ENCODE results near the gene NT5C.
A peak's percentile ranks its signal among the peaks of the same experiment; 100 is the strongest.
"Not testable (repeated sequence)": the region's sequence is repeated elsewhere in the genome, so short reads cannot be mapped to it uniquely, and the experiment has no call there.

Gene NT5C

DNA sequence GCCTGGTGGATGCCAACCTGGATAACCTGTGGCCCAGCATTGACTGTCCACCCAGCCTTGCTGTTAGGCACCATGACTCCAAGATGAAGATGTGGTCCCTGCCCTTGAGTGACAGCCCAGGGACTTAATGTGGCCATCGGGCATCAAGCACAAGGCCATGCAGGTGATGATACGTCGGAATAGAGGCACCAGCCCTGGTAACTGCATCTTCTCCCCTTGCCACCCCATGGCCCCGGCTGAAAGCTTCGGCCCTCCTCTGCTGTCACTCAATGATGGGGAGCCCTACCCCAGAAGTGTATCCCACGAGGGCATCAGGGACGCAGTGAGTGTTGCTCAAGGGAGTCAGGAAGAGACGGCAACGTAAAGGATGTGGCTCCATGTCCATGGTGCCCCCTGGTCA, 2.0 kb downstream of the NT5C start:
- no peak for DNase-seq
- Histone ChIP-seq H2AK5ac (ENCODE audit: low read length) (no peak overlapping the region), H3K4me1 (ENCODE audit: control insufficient read depth, low read depth, low read length) (peaks cover 1% of the 10 kb centered on the region), H3K4ac (ENCODE audit: low read depth, low read length) (no peak overlapping the region), H3K36me3 (ENCODE audit: control insufficient read depth, insufficient read depth, low read length) (peaks cover 4% of the 10 kb centered on the region), H3K9ac (ENCODE audit: low read length) (no peak overlapping the region), H3K4me2 (ENCODE audit: low read length) (no peak overlapping the region), H4K8ac (ENCODE audit: low read depth, low read length) (no peak overlapping the region), H3K27me3 (ENCODE audit: insufficient read depth, low read length, poor library complexity) (no peaks in the 10 kb centered on the region), H2BK15ac (replicated peaks; ENCODE audit: low read depth) (no peak overlapping the region), H3K18ac (ENCODE audit: low read length) (no peak overlapping the region), H2BK120ac (ENCODE audit: low read depth, low read length) (no peak overlapping the region), H4K5ac (ENCODE audit: low read length) (no peak overlapping the region), H3K23ac (ENCODE audit: low read length) (no peak overlapping the region), H3K4me3 (ENCODE audit: low read length) (no peak overlapping the region), H3K27ac (ENCODE audit: low read depth, low read length) (no peak overlapping the region), H3K79me1 (ENCODE audit: low read length) (peaks cover 10% of the 10 kb centered on the region), H2BK5ac (ENCODE audit: low read length) (no peak overlapping the region), H3K56ac (ENCODE audit: low read length) (no peak overlapping the region), H3K79me2 (ENCODE audit: control insufficient read depth, insufficient read depth, low read length) (peaks cover 4% of the 10 kb centered on the region)
- no CpG with 5 or more reads among the region's 9 CpGs for WGBS (ENCODE audit: extremely low coverage, insufficient coverage, low lambda C conversion rate)

DNA sequence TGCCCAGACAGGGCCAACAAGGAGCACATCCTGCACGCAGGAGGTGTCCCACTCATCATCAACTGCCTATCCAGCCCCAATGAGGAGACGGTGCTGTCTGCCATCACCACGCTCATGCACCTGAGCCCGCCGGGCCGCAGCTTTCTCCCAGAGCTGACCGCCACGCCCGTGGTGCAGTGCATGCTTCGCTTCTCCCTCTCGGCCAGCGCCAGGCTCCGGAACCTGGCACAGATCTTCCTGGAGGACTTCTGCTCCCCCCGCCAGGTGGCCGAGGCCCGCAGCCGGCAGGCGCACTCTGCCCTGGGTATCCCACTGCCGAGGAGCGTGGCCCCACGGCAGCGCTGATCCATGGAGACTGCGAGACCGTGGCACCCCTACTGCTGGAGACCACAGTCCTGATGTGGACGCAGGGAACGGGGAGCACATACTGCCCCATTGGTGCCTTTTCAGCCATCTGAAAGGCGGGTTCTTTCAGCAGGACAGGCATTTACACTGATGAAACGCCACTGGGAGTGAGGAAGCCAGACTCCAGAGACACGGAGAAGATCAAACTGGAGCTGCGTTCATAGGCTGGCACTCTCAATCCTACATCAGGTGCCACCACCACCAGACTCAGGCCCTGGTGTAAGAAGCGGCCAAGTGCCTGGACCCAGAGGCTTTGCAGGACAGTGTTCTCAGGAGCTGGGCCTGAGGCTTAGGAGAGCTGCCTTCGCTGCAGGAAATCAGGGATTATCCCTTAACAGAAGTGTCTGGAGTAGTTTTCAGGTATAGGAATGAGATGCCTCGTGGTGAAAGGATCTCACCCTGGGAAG, 2.6 kb downstream of the NT5C start:
- Histone ChIP-seq H2AK5ac (ENCODE audit: low read length) (no peak overlapping the region), H3K4me3 (ENCODE audit: low read length) (no peak overlapping the region), H2BK15ac (replicated peaks; ENCODE audit: low read depth) (no peak overlapping the region), H3K27ac (ENCODE audit: low read depth, low read length) (no peak overlapping the region), H3K18ac (ENCODE audit: low read length) (no peak overlapping the region), H3K4me1 (ENCODE audit: control insufficient read depth, low read depth, low read length) (peaks cover 1% of the 10 kb centered on the region), H3K27me3 (ENCODE audit: insufficient read depth, low read length, poor library complexity) (no peaks in the 10 kb centered on the region), H3K79me2 (ENCODE audit: control insufficient read depth, insufficient read depth, low read length) (peaks cover 4% of the 10 kb centered on the region), H4K5ac (ENCODE audit: low read length) (no peak overlapping the region), H3K4ac (ENCODE audit: low read depth, low read length) (no peak overlapping the region), H2BK5ac (ENCODE audit: low read length) (no peak overlapping the region), H3K9ac (ENCODE audit: low read length) (no peak overlapping the region), H3K23ac (ENCODE audit: low read length) (no peak overlapping the region), H3K4me2 (ENCODE audit: low read length) (no peak overlapping the region), H3K79me1 (ENCODE audit: low read length) (peaks cover 10% of the 10 kb centered on the region), H3K56ac (ENCODE audit: low read length) (no peak overlapping the region), H3K36me3 (ENCODE audit: control insufficient read depth, insufficient read depth, low read length) (peaks cover 4% of the 10 kb centered on the region), H2BK120ac (ENCODE audit: low read depth, low read length) (no peak overlapping the region), H4K8ac (ENCODE audit: low read depth, low read length) (no peak overlapping the region)
- DNase-seq: no peak
- WGBS (ENCODE audit: extremely low coverage, insufficient coverage, low lambda C conversion rate): no CpG with 5 or more reads among the region's 33 CpGs

DNA sequence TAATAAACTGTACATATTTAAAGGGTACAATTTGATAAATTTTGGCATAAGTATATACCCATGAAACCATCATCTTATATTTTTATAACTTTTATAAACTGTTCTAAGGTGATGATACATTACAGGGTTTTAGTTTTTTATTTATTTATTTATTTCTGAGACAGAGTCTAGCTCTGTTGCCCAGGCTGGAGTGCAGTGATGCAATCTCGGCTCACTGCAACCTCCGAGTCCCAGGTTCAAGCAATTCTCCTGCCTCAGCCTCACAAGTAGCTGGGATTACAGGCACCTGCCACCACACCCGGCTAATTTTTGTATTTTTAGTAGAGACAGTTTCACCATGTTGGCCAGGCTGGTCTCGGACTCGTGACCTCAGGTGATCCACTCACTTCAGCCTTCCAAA, 3.6 kb downstream of the NT5C start:
- not testable (repeated sequence) for H2BK15ac ChIP-seq (replicated peaks; ENCODE audit: low read depth); H3K79me2 ChIP-seq (ENCODE audit: control insufficient read depth, insufficient read depth, low read length); H3K56ac ChIP-seq (ENCODE audit: low read length); H4K5ac ChIP-seq (ENCODE audit: low read length); H3K4me2 ChIP-seq (ENCODE audit: low read length); H3K79me1 ChIP-seq (ENCODE audit: low read length); H3K27ac ChIP-seq (ENCODE audit: low read depth, low read length); H3K36me3 ChIP-seq (ENCODE audit: control insufficient read depth, insufficient read depth, low read length); H3K23ac ChIP-seq (ENCODE audit: low read length); H3K18ac ChIP-seq (ENCODE audit: low read length); H3K4ac ChIP-seq (ENCODE audit: low read depth, low read length); DNase-seq; H3K4me3 ChIP-seq (ENCODE audit: low read length); H2BK5ac ChIP-seq (ENCODE audit: low read length); H3K9ac ChIP-seq (ENCODE audit: low read length); H4K8ac ChIP-seq (ENCODE audit: low read depth, low read length); H2BK120ac ChIP-seq (ENCODE audit: low read depth, low read length); H3K27me3 ChIP-seq (ENCODE audit: insufficient read depth, low read length, poor library complexity); H3K4me1 ChIP-seq (ENCODE audit: control insufficient read depth, low read depth, low read length); H2AK5ac ChIP-seq (ENCODE audit: low read length)
- no CpG with 5 or more reads among the region's 5 CpGs for WGBS (ENCODE audit: extremely low coverage, insufficient coverage, low lambda C conversion rate)

DNA sequence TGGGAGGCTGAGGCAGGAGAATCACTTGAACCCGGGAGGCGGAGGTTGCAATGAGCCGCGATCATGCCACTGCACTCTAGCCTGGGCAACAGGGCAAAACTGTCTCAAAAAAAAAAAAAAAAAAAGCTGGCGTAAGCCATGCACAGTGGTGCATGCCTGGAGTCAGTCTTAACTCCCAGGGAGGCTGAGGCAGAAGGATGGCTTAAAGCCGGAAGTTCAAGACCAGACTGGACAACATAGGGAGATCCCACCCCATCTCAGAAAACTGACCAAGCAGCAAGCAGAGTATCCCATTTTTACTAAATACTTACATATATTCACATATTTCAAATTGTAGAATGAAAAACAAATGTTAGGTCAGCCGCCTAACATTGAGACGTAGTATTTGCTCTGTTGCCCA, 4.6 kb downstream of the NT5C start:
- peaks cover 4% of the 10 kb centered on the region for H3K36me3 ChIP-seq (ENCODE audit: control insufficient read depth, insufficient read depth, low read length)
- no peak overlapping the region for H3K27ac ChIP-seq (ENCODE audit: low read depth, low read length)
- no peak overlapping the region for H3K4me2 ChIP-seq (ENCODE audit: low read length)
- no peak overlapping the region for H2BK15ac ChIP-seq (replicated peaks; ENCODE audit: low read depth)
- H3K4ac ChIP-seq (ENCODE audit: low read depth, low read length): no peak overlapping the region
- H4K5ac ChIP-seq (ENCODE audit: low read length): no peak overlapping the region
- no peak overlapping the region for H3K18ac ChIP-seq (ENCODE audit: low read length)
- H2BK120ac ChIP-seq (ENCODE audit: low read depth, low read length): no peak overlapping the region
- no peak overlapping the region for H4K8ac ChIP-seq (ENCODE audit: low read depth, low read length)
- H3K4me1 ChIP-seq (ENCODE audit: control insufficient read depth, low read depth, low read length): peaks cover 1% of the 10 kb centered on the region
- H3K79me2 ChIP-seq (ENCODE audit: control insufficient read depth, insufficient read depth, low read length): peaks cover 4% of the 10 kb centered on the region
- WGBS (ENCODE audit: extremely low coverage, insufficient coverage, low lambda C conversion rate): no CpG with 5 or more reads among the region's 8 CpGs
- H2BK5ac ChIP-seq (ENCODE audit: low read length): no peak overlapping the region
- no peak overlapping the region for H3K9ac ChIP-seq (ENCODE audit: low read length)
- H3K56ac ChIP-seq (ENCODE audit: low read length): no peak overlapping the region
- H3K4me3 ChIP-seq (ENCODE audit: low read length): no peak overlapping the region
- no peak overlapping the region for H2AK5ac ChIP-seq (ENCODE audit: low read length)
- H3K79me1 ChIP-seq (ENCODE audit: low read length): peaks cover 10% of the 10 kb centered on the region
- no peaks in the 10 kb centered on the region for H3K27me3 ChIP-seq (ENCODE audit: insufficient read depth, low read length, poor library complexity)
- no peak for DNase-seq
- H3K23ac ChIP-seq (ENCODE audit: low read length): no peak overlapping the region

DNA sequence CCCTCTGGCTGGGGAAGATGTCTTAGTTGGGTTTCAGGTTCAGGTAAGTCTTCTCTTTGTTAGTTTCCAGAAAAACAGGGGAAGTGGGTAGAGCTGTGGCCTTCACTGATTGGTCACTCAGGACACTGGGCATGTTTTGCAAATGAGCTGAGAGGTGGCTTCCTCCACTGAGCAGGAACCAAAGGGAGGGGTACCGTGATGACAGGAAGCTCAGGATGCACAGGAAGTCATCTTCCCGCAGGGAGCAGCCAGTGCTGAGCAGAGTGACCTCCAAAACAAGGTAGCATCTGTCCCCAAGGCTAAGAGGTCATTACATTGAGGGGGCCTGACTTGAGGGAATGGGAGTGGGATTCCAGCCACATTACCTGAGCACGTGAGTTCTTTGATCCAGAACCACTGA, 5.6 kb downstream of the NT5C start:
- H2AK5ac ChIP-seq (ENCODE audit: low read length): no peak overlapping the region
- no peak overlapping the region for H3K18ac ChIP-seq (ENCODE audit: low read length)
- H2BK15ac ChIP-seq (replicated peaks; ENCODE audit: low read depth): no peak overlapping the region
- no peak overlapping the region for H3K4me2 ChIP-seq (ENCODE audit: low read length)
- no peak overlapping the region for H4K5ac ChIP-seq (ENCODE audit: low read length)
- peaks cover 10% of the 10 kb centered on the region for H3K79me1 ChIP-seq (ENCODE audit: low read length)
- no peak overlapping the region for H2BK120ac ChIP-seq (ENCODE audit: low read depth, low read length)
- H3K4me1 ChIP-seq (ENCODE audit: control insufficient read depth, low read depth, low read length): peaks cover 1% of the 10 kb centered on the region
- DNase-seq: peak; percentile 61
- no peak overlapping the region for H4K8ac ChIP-seq (ENCODE audit: low read depth, low read length)
- no peak overlapping the region for H3K4ac ChIP-seq (ENCODE audit: low read depth, low read length)
- no peaks in the 10 kb centered on the region for H3K27me3 ChIP-seq (ENCODE audit: insufficient read depth, low read length, poor library complexity)
- H3K56ac ChIP-seq (ENCODE audit: low read length): no peak overlapping the region
- no peak overlapping the region for H3K4me3 ChIP-seq (ENCODE audit: low read length)
- peaks cover 4% of the 10 kb centered on the region for H3K79me2 ChIP-seq (ENCODE audit: control insufficient read depth, insufficient read depth, low read length)
- no peak overlapping the region for H3K27ac ChIP-seq (ENCODE audit: low read depth, low read length)
- no peak overlapping the region for H3K23ac ChIP-seq (ENCODE audit: low read length)
- H3K36me3 ChIP-seq (ENCODE audit: control insufficient read depth, insufficient read depth, low read length): peaks cover 4% of the 10 kb centered on the region
- H2BK5ac ChIP-seq (ENCODE audit: low read length): no peak overlapping the region
- no CpG with 5 or more reads among the region's 3 CpGs for WGBS (ENCODE audit: extremely low coverage, insufficient coverage, low lambda C conversion rate)
- no peak overlapping the region for H3K9ac ChIP-seq (ENCODE audit: low read length)

DNA sequence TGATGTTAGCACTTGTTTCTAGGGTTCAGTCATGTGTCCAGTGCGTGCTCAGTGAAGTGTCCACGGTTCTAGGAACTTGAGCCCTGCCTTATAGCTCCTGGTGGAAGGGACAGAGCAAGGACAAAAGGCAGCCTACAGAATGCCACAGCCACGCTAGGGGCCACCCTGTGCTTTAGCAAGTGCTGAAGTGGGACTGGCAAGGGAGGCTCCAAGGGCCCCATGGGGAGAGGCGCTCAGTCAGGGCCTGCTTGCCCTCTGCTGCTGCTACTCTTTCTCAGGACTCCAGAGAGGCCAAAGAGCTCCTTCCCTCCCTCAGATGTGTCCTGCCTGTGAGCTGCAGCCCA, 6.8 kb downstream of the NT5C start:
- H2BK15ac ChIP-seq (replicated peaks; ENCODE audit: low read depth): no peak overlapping the region
- H3K18ac ChIP-seq (ENCODE audit: low read length): no peak overlapping the region
- H4K5ac ChIP-seq (ENCODE audit: low read length): no peak overlapping the region
- no peak overlapping the region for H2BK120ac ChIP-seq (ENCODE audit: low read depth, low read length)
- WGBS (ENCODE audit: extremely low coverage, insufficient coverage, low lambda C conversion rate): no CpG with 5 or more reads among the region's 4 CpGs
- no peak overlapping the region for H2AK5ac ChIP-seq (ENCODE audit: low read length)
- no peaks in the 10 kb centered on the region for H3K4me1 ChIP-seq (ENCODE audit: control insufficient read depth, low read depth, low read length)
- peaks cover 1% of the 10 kb centered on the region for H3K79me2 ChIP-seq (ENCODE audit: control insufficient read depth, insufficient read depth, low read length)
- no peak overlapping the region for H3K4me2 ChIP-seq (ENCODE audit: low read length)
- H3K9ac ChIP-seq (ENCODE audit: low read length): no peak overlapping the region
- H3K79me1 ChIP-seq (ENCODE audit: low read length): peaks cover 5% of the 10 kb centered on the region
- no peak overlapping the region for H4K8ac ChIP-seq (ENCODE audit: low read depth, low read length)
- no peak overlapping the region for H3K56ac ChIP-seq (ENCODE audit: low read length)
- no peak overlapping the region for H2BK5ac ChIP-seq (ENCODE audit: low read length)
- no peak overlapping the region for H3K27ac ChIP-seq (ENCODE audit: low read depth, low read length)
- H3K23ac ChIP-seq (ENCODE audit: low read length): no peak overlapping the region
- no peak overlapping the region for H3K4ac ChIP-seq (ENCODE audit: low read depth, low read length)
- H3K4me3 ChIP-seq (ENCODE audit: low read length): no peak overlapping the region
- DNase-seq: no peak
- peaks cover 6% of the 10 kb centered on the region for H3K36me3 ChIP-seq (ENCODE audit: control insufficient read depth, insufficient read depth, low read length)
- H3K27me3 ChIP-seq (ENCODE audit: insufficient read depth, low read length, poor library complexity): no peaks in the 10 kb centered on the region
